A549 (cell line): ENCODE measurements around the gene CHRD. TPM values are rescaled to one million over a fixed set of nuclear protein-coding genes. Genes with fewer than 3 reads are reported as not detected.
"Not testable (repeated sequence)": the region's sequence is repeated elsewhere in the genome, so short reads cannot be mapped to it uniquely, and the experiment has no call there.

Source experiments
- ATAC-seq, 2 experiments: fragments of 200-7000 bp in 1 of 2; fragments of >200 bp in 1 of 2; cut with Nextera tagmentation in 1 of 2; cut with Tn5 transposase in 1 of 2; 3 replicates each; pipeline versions ENCODE4 v1.8.0 to v1.9.1; 2018 to 2020; ENCODE audit warnings: mild to moderate bottlenecking in 1 of 2, moderate library complexity in 1 of 2
- CTCF ChIA-PET: fragments of 300-600 bp; sonication (Branson Sonifier 250); formaldehyde crosslinking; extraction: SDS; loops from one replicate; lab custom pipeline; 2021; ENCODE audit warnings: antibody characterized with exemption, inconsistent platforms; lab: Yijun Ruan, JAX
- POLR2A ChIA-PET: fragments of 350-600 bp; formaldehyde crosslinking; extraction: SDS; loops from one replicate; lab custom pipeline; 2021; ENCODE audit warnings: antibody characterized with exemption, inconsistent platforms; lab: Yijun Ruan, JAX
- DNase-seq, 2 experiments: peaks; one replicate each; pipeline versions ENCODE4 v3.0.0 to v3.0.0-alpha.2; 2011 to 2016; ENCODE audit warnings: low read depth in 1 of 2, low spot score in 1 of 2
- FAIRE-seq: peaks from 2 replicates; lab custom pipeline; 2011; peaks lifted over from hg19 to GRCh38; lab: Jason Lieb, UNC
- H3K27ac ChIP-seq, 2 experiments: fragments of >200 bp; sonication (Bioruptor Twin); formaldehyde crosslinking; 3 replicates each; pipeline ENCODE4 v1.5.1; 2016 to 2017
- H3K4me1 ChIP-seq: fragments of >200 bp; sonication (Bioruptor Twin); formaldehyde crosslinking; 3 replicates; pipeline ENCODE4 v1.6.1; 2016
- H3K4me2 ChIP-seq: fragments of >200 bp; sonication (Bioruptor Twin); formaldehyde crosslinking; 3 replicates; pipeline ENCODE4 v1.6.1; 2016
- H3K4me3 ChIP-seq: fragments of >200 bp; sonication (Bioruptor Twin); formaldehyde crosslinking; 3 replicates; pipeline ENCODE4 v1.5.1; 2016
- H3K9me3 ChIP-seq: fragments of >200 bp; sonication (Bioruptor Twin); formaldehyde crosslinking; 3 replicates; pipeline ENCODE4 v1.6.1; 2016
- CBX8 ChIP-seq: fragments of 200-600 bp; sonication (generic); IDR thresholded peaks from 2 replicates; pipeline ENCODE4 v1.6.1; 2016
- CEBPB ChIP-seq, 2 experiments: fragments of >200 bp in 1 of 2; sonication (Bioruptor Twin) in 1 of 2; formaldehyde crosslinking in 1 of 2; IDR thresholded peaks; 2 replicates each; pipeline ENCODE4 v1.6.1; 2012 to 2016
- CHD4 ChIP-seq: fragments of 200-600 bp; sonication (generic); IDR thresholded peaks from 2 replicates; pipeline ENCODE4 v1.6.1; 2016; ENCODE audit warnings: antibody characterized with exemption, mild to moderate bottlenecking, borderline replicate concordance
- HDAC2 ChIP-seq: fragments of 200-600 bp; sonication (generic); IDR thresholded peaks from 2 replicates; pipeline ENCODE4 v1.6.1; 2016
- HOXB5 ChIP-seq: fragments of 250-450 bp; sonication (Bioruptor Pico); IDR thresholded peaks from 2 replicates; pipeline ENCODE4 v1.5.0; 2020; ENCODE audit warnings: mild to moderate bottlenecking, moderate library complexity
- KDM1A ChIP-seq: fragments of 200-600 bp; sonication (generic); IDR thresholded peaks from 2 replicates; pipeline ENCODE4 v1.6.1; 2016; ENCODE audit warnings: low read depth, mild to moderate bottlenecking
- MAZ ChIP-seq: fragments of 150-350 bp; IDR thresholded peaks from 2 replicates; pipeline ENCODE4 v1.6.1; 2014; ENCODE audit warnings: antibody characterized with exemption, low read depth, low read length, borderline replicate concordance
- MYC ChIP-seq: IDR thresholded peaks from 2 replicates; pipeline ENCODE4 v1.6.1; 2012; ENCODE audit warnings: mild to moderate bottlenecking, inconsistent platforms, low read length, improper control_type of control experiment, borderline replicate concordance
- NPAS2 ChIP-seq: fragments of 250-450 bp; sonication (Bioruptor Pico); IDR thresholded peaks from 2 replicates; pipeline ENCODE4 v1.8.0; 2022; ENCODE audit warnings: mild to moderate bottlenecking, moderate library complexity, borderline replicate concordance
- NR3C1 ChIP-seq: fragments of >200 bp; sonication (Bioruptor Twin); formaldehyde crosslinking; IDR thresholded peaks from 3 replicates; pipeline ENCODE4 v1.6.1; 2017
- PBX3 ChIP-seq: IDR thresholded peaks from 2 replicates; pipeline ENCODE4 v1.6.1; 2012
- RCOR1 ChIP-seq: fragments of 150-350 bp; IDR thresholded peaks from 2 replicates; pipeline ENCODE4 v1.6.1; 2014; ENCODE audit warnings: antibody characterized with exemption, low read length, low read depth
- ZFP36 ChIP-seq: fragments of 450-650 bp; IDR thresholded peaks from 2 replicates; pipeline ENCODE4 v1.6.1; 2014; ENCODE audit warnings: borderline replicate concordance; ENCODE audit not compliant: partially characterized antibody
- whole genome bisulfite sequencing: methylation state at CpG from one replicate; pipeline ENCODE4 v1.1.6; 2017; ENCODE audit errors: missing lambda C conversion rate; 5-methylcytosine and 5-hydroxymethylcytosine counted together
- polyA plus RNA-seq, 4 experiments: library from polyadenylated mRNA; depleted of rRNA in 3 of 4; stranded (reverse); fragments of >200 nt; fragmentation: RNase III in 1 of 4; extraction: RNeasy Plus Mini Kit Qiagen cat#74134 plus additional on column Dnase treatment in 1 of 4; gene quantifications; 2 replicates in 3 of 4; 3 replicates in 1 of 4; pipeline ENCODE4 v1.2.3, GENCODE V29; 2011 to 2017
- TF ChIP-seq, protein P1 (sequence below): fragments of 250-450 bp; sonication (Bioruptor Pico); IDR thresholded peaks from 2 replicates; pipeline ENCODE4 v1.5.0; 2020; ENCODE audit warnings: low read depth, mild to moderate bottlenecking, moderate library complexity
- TF ChIP-seq, protein P2 (sequence below): fragments of 200-600 bp; sonication (generic); IDR thresholded peaks from 2 replicates; pipeline ENCODE4 v1.6.1; 2016; ENCODE audit warnings: antibody characterized with exemption, mild to moderate bottlenecking, moderate library complexity
- TF ChIP-seq, protein P3 (sequence below): fragments of >200 bp; sonication (Bioruptor Twin); formaldehyde crosslinking; IDR thresholded peaks from 3 replicates; pipeline ENCODE4 v1.5.1; 2016
- TF ChIP-seq, protein P4 (sequence below): fragments of >200 bp; sonication (Bioruptor Twin); formaldehyde crosslinking; IDR thresholded peaks from 2 replicates; pipeline ENCODE4 v1.6.1; 2016

CHRD gene
- polyA plus RNA-seq, 2 of the 4 experiments (the other 2 are of a cell fraction): 0.13 to 0.19 TPM

DNA sequence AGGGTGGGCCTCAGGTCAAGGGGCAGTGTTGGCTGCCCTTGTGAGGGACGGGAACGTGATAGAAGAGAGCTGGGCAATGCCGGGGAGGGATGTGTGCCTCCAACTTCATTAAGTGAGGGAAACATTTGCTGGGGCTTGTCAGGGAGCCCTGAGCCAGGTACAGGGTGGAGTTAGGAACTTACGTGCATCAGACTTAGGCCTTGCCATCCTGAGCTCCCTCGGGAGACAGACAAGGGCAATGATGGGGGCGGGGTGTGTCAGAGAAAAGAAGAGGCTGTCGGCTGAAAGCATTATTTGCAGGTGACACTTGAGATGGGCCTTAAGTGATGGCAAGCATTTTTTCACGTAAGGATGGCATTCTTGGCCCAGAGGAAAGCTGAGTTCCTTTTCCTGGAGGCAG lies 40.9 kb upstream of the CHRD start:
- POLR2A ChIA-PET: no interaction called here
- no peak for ATAC-seq
- TF ChIP-seq, protein P1, sequence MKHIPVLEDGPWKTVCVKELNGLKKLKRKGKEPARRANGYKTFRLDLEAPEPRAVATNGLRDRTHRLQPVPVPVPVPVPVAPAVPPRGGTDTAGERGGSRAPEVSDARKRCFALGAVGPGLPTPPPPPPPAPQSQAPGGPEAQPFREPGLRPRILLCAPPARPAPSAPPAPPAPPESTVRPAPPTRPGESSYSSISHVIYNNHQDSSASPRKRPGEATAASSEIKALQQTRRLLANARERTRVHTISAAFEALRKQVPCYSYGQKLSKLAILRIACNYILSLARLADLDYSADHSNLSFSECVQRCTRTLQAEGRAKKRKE (CRISPR knock-in tag): no peak
- TF ChIP-seq, protein P2, sequence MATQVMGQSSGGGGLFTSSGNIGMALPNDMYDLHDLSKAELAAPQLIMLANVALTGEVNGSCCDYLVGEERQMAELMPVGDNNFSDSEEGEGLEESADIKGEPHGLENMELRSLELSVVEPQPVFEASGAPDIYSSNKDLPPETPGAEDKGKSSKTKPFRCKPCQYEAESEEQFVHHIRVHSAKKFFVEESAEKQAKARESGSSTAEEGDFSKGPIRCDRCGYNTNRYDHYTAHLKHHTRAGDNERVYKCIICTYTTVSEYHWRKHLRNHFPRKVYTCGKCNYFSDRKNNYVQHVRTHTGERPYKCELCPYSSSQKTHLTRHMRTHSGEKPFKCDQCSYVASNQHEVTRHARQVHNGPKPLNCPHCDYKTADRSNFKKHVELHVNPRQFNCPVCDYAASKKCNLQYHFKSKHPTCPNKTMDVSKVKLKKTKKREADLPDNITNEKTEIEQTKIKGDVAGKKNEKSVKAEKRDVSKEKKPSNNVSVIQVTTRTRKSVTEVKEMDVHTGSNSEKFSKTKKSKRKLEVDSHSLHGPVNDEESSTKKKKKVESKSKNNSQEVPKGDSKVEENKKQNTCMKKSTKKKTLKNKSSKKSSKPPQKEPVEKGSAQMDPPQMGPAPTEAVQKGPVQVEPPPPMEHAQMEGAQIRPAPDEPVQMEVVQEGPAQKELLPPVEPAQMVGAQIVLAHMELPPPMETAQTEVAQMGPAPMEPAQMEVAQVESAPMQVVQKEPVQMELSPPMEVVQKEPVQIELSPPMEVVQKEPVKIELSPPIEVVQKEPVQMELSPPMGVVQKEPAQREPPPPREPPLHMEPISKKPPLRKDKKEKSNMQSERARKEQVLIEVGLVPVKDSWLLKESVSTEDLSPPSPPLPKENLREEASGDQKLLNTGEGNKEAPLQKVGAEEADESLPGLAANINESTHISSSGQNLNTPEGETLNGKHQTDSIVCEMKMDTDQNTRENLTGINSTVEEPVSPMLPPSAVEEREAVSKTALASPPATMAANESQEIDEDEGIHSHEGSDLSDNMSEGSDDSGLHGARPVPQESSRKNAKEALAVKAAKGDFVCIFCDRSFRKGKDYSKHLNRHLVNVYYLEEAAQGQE: no peak
- TF ChIP-seq, protein P3, sequence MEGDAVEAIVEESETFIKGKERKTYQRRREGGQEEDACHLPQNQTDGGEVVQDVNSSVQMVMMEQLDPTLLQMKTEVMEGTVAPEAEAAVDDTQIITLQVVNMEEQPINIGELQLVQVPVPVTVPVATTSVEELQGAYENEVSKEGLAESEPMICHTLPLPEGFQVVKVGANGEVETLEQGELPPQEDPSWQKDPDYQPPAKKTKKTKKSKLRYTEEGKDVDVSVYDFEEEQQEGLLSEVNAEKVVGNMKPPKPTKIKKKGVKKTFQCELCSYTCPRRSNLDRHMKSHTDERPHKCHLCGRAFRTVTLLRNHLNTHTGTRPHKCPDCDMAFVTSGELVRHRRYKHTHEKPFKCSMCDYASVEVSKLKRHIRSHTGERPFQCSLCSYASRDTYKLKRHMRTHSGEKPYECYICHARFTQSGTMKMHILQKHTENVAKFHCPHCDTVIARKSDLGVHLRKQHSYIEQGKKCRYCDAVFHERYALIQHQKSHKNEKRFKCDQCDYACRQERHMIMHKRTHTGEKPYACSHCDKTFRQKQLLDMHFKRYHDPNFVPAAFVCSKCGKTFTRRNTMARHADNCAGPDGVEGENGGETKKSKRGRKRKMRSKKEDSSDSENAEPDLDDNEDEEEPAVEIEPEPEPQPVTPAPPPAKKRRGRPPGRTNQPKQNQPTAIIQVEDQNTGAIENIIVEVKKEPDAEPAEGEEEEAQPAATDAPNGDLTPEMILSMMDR: no peak
- no peak for TF ChIP-seq NR3C1
- TF ChIP-seq NPAS2 (CRISPR knock-in tag): no peak
- TF ChIP-seq ZFP36: no peak
- TF ChIP-seq, protein P4, sequence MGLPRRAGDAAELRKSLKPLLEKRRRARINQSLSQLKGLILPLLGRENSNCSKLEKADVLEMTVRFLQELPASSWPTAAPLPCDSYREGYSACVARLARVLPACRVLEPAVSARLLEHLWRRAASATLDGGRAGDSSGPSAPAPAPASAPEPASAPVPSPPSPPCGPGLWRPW: no peak
- TF ChIP-seq CHD4: no peak
- no peak for TF ChIP-seq RCOR1
- no peak for TF ChIP-seq HOXB5 (CRISPR knock-in tag)

DNA sequence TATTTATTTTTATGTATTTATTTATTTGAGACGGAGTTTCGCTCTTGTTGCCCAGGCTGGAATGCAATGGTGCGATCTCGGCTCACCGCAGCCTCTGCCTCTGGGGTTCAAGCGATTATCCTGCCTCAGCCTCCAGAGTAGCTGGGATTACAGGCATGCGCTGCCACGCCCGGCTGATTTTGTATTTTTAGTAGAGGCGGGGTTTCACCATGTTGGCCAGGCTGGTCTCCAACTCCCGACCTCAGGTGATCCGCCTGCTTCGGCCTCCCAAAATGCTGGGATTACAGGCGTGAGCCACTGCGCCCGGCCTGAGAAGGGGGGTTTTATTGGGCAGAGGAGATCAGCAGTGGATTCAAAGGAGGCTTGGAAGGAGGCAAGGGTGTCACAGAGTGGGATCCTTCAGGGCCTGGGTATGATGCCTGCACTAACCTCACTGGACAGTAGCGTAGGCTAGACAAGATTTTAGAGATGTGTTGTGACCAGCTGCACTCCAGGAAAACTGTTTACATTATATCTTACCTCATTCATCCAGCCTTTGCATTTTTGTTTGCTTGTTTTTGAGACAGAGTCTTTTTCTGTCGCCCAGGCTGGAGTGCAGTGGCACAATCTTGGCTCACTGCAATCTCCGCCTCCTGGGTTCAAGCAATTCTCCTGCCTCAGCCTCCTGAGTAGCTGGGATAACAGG lies 40.3 kb upstream of the CHRD start:
- POLR2A ChIA-PET: not testable (repeated sequence)
- peaks cover 18% of the 10 kb centered on the region; the same call in 2 of the 3 replicates for H3K4me1 ChIP-seq

More for the DNA sequence above, 40.9 kb upstream of the CHRD start:
- no peaks in the 10 kb centered on the region for H3K9me3 ChIP-seq
- FAIRE-seq: no peak
- 86% methylated on average over 7 of the region's 8 CpGs for WGBS
- no peak overlapping the region for H3K27ac ChIP-seq
- CTCF ChIA-PET: interaction anchor here (0.9 to 2.6 kb wide), 2 partner anchors 10 to 16 kb away, joined by 7 to 9 read pairs; no protein-coding TSS in a partner anchor
- DNase-seq: no peak
- peaks cover 24% of the 10 kb centered on the region; the same call in 2 of the 3 replicates for H3K4me1 ChIP-seq
- no peak overlapping the region for H3K4me2 ChIP-seq
- no peak overlapping the region for H3K4me3 ChIP-seq

DNA sequence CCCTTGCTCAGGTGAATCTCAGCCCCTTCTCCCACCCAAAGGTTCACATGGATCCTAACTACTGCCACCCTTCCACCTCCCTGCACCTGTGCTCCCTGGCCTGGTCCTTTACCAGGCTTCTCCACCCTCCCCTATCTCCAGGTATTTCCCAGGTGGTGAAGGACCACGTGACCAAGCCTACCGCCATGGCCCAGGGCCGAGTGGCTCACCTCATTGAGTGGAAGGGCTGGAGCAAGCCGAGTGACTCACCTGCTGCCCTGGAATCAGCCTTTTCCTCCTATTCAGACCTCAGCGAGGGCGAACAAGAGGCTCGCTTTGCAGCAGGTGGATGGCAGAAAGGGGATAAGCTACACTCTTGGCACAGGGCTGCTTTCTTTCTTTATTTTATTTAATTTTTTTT lies 37.9 kb upstream of the CHRD start:
- DNase-seq (no peak), FAIRE-seq (no peak), ATAC-seq (no peak)
- CTCF ChIA-PET: interaction anchor here (2.2 kb wide), 1 partner anchor 12 kb away, joined by 9 read pairs; no protein-coding TSS in a partner anchor
- no peak overlapping the region for H3K4me2 ChIP-seq
- no peaks in the 10 kb centered on the region for H3K9me3 ChIP-seq
- no peak overlapping the region for H3K4me3 ChIP-seq
- 88% methylated on average over 3 of the region's 7 CpGs for WGBS
- H3K27ac ChIP-seq: no peak overlapping the region
- POLR2A ChIA-PET: no interaction called here
- peaks cover 11% of the 10 kb centered on the region; the same call in 2 of the 3 replicates for H3K4me1 ChIP-seq
- TF ChIP-seq MAZ (no peak), RCOR1 (no peak), CBX8 (no peak), CEBPB (IDR thresholded peaks at IDR 0.05) (no peak), KDM1A (no peak), HOXB5 (CRISPR knock-in tag) (no peak), MYC (no peak), PBX3 (no peak), HDAC2 (no peak)
- TF ChIP-seq, protein P2: no peak

More for the DNA sequence above, 40.3 kb upstream of the CHRD start:
- 95% methylated on average over 17 of the region's 19 CpGs for WGBS
- not testable (repeated sequence) for H3K27ac ChIP-seq, DNase-seq, ATAC-seq, FAIRE-seq, H3K4me3 ChIP-seq, H3K9me3 ChIP-seq, H3K4me2 ChIP-seq
- CTCF ChIA-PET: interaction anchor here (0.9 to 2.6 kb wide), 2 partner anchors 9 to 16 kb away, joined by 7 to 9 read pairs; no protein-coding TSS in a partner anchor
